Measurements from ENCODE around the gene PDAP1. TPM values are rescaled to one million over a fixed set of nuclear protein-coding genes. Genes with fewer than 3 reads are reported as not detected.
A peak's percentile ranks its signal among the peaks of the same experiment; 100 is the strongest.
"Not testable (repeated sequence)": the region's sequence is repeated elsewhere in the genome, so short reads cannot be mapped to it uniquely, and the experiment has no call there.

PDAP1 gene
- 77.4 and 89.1 TPM in 2 replicates for total RNA-seq

- DNase-seq (ENCODE audit: low read depth), result peak; percentile 92
Observed at GRCh38 chr7:99408379-99409191, at the start of gene PDAP1, which contains the start of gene BUD31. Gene PDAP1 (minus strand): TSS chr7:99408597. CDS start chr7:99408548, 49 bp downstream. Gene BUD31 (plus strand): TSS chr7:99408969. CDS start chr7:99411093, 2,124 bp downstream.

GRCh38 chr7:99457650-99458493, 49.5 kb upstream of the PDAP1 start:
- DNase-seq (ENCODE audit: low read depth), result no peak

- no peak for DNase-seq (ENCODE audit: low read depth)
Observed at GRCh38 chr7:99457050-99457649, 48.8 kb upstream of the PDAP1 start.

- no peak for DNase-seq (ENCODE audit: low read depth)
Observed at GRCh38 chr7:99456288-99456687, 47.9 kb upstream of the PDAP1 start.

GRCh38 chr7:99455874-99456273, 47.5 kb upstream of the PDAP1 start:
- DNase-seq (ENCODE audit: low read depth), result no peak

- DNase-seq (ENCODE audit: low read depth), result no peak
Observed at GRCh38 chr7:99453105-99453504, 44.7 kb upstream of the PDAP1 start.

GRCh38 chr7:99452541-99452940, 44.1 kb upstream of the PDAP1 start:
- no peak for DNase-seq (ENCODE audit: low read depth)

GRCh38 chr7:99451936-99452335, 43.5 kb upstream of the PDAP1 start:
- no peak for DNase-seq (ENCODE audit: low read depth)

GRCh38 chr7:99449326-99449725, 40.9 kb upstream of the PDAP1 start:
- no peak for DNase-seq (ENCODE audit: low read depth)

- DNase-seq (ENCODE audit: low read depth), result no peak
Observed at GRCh38 chr7:99448855-99449254, 40.5 kb upstream of the PDAP1 start.

- DNase-seq (ENCODE audit: low read depth), result no peak
Observed at GRCh38 chr7:99447943-99448342, 39.5 kb upstream of the PDAP1 start.

GRCh38 chr7:99446096-99446495, 37.7 kb upstream of the PDAP1 start:
- no peak for DNase-seq (ENCODE audit: low read depth)

- no peak for DNase-seq (ENCODE audit: low read depth)
Observed at GRCh38 chr7:99440195-99440594, 31.8 kb upstream of the PDAP1 start.

- peak; percentile 87 for DNase-seq (ENCODE audit: low read depth)
Observed at GRCh38 chr7:99438573-99439480, 30.4 kb upstream of the PDAP1 start, which contains the start of the genes CPSF4 and PTCD1. Gene CPSF4 (plus strand): TSS chr7:99438943. CDS start chr7:99439083, 140 bp downstream. Gene PTCD1 (minus strand): TSS chr7:99438798. CDS start chr7:99435242, 3,556 bp downstream.

- no peak for DNase-seq (ENCODE audit: low read depth)
Observed at GRCh38 chr7:99437946-99438572, 29.7 kb upstream of the PDAP1 start.

- no peak for DNase-seq (ENCODE audit: low read depth)
Observed at GRCh38 chr7:99433158-99433557, 24.8 kb upstream of the PDAP1 start.

- DNase-seq (ENCODE audit: low read depth), result not testable (repeated sequence)
Observed at GRCh38 chr7:99431756-99432540, 23.6 kb upstream of the PDAP1 start.

GRCh38 chr7:99429756-99430155, 21.4 kb upstream of the PDAP1 start:
- DNase-seq (ENCODE audit: low read depth), result no peak

GRCh38 chr7:99428972-99429566, 20.7 kb upstream of the PDAP1 start:
- no peak for DNase-seq (ENCODE audit: low read depth)
